H1 (cell line): ENCODE results near the gene JAM2. TPM values are rescaled to one million over a fixed set of nuclear protein-coding genes. Genes with fewer than 3 reads are reported as not detected.

Source experiments
- CTCF ChIA-PET: fragments of 300-600 bp; sonication (Branson Sonifier 250); formaldehyde crosslinking; loops from one replicate; lab custom pipeline; 2021; ENCODE audit not compliant: partially characterized antibody; lab: Charles Lee
- POLR2A ChIA-PET: fragments of 300-600 bp; sonication (Branson Sonifier 250); formaldehyde crosslinking; loops from one replicate; lab custom pipeline; 2021; ENCODE audit warnings: inconsistent platforms; ENCODE audit not compliant: partially characterized antibody; lab: Charles Lee
- DNase-seq, 2 experiments: peaks; one replicate each; pipeline versions ENCODE4 v3.0.0 to v3.0.0-alpha.2; 2010 to 2022; ENCODE audit warnings: low spot score in 2 of 2, low read depth in 1 of 2, mixed read lengths in 1 of 2
- FAIRE-seq: peaks from 2 replicates; lab custom pipeline; 2011; peaks lifted over from hg19 to GRCh38; lab: Jason Lieb, UNC
- H2AFZ ChIP-seq: 2 replicates; pipeline ENCODE4 v1.8.1; 2012; ENCODE audit warnings: low read length, inconsistent platforms
- H2AK5ac ChIP-seq: 2 replicates; pipeline ENCODE4 v1.6.1; 2013; ENCODE audit warnings: low read depth, low read length
- H2BK120ac ChIP-seq: replicated peaks from 2 replicates; pipeline ENCODE3; 2013; ENCODE audit warnings: low read depth, low read length, inconsistent platforms
- H2BK12ac ChIP-seq: 2 replicates; pipeline ENCODE4 v1.6.1; 2013; ENCODE audit warnings: low read depth, low read length
- H2BK15ac ChIP-seq: 2 replicates; pipeline ENCODE4 v1.6.1; 2013; ENCODE audit warnings: low read length
- H2BK20ac ChIP-seq: 2 replicates; pipeline ENCODE4 v1.6.1; 2013; ENCODE audit warnings: low read length
- H2BK5ac ChIP-seq: 2 replicates; pipeline ENCODE4 v1.6.1; 2013; ENCODE audit warnings: low read depth, low read length
- H3K14ac ChIP-seq: 2 replicates; pipeline ENCODE4 v1.6.1; 2013; ENCODE audit warnings: inconsistent platforms; ENCODE audit not compliant: insufficient read length
- H3K18ac ChIP-seq: 2 replicates; pipeline ENCODE4 v1.6.1; 2013; ENCODE audit warnings: low read length; ENCODE audit errors: extremely low read depth
- H3K23ac ChIP-seq: 2 replicates; pipeline ENCODE4 v1.6.1; 2013; ENCODE audit warnings: inconsistent platforms; ENCODE audit not compliant: insufficient read length
- H3K23me2 ChIP-seq: 2 replicates; pipeline ENCODE4 v1.6.1; 2013; ENCODE audit warnings: low read depth, low read length
- H3K27ac ChIP-seq: 2 replicates; pipeline ENCODE4 v1.6.1; 2011; ENCODE audit warnings: low read depth, low read length, inconsistent platforms
- H3K27me3 ChIP-seq, 4 experiments: replicated peaks in 1 of 4; 1 replicate in 1 of 4; 2 replicates in 3 of 4; pipeline versions ENCODE4 v1.6.1 to v1.8.1; 2011 to 2013; ENCODE audit warnings: low read length in 3 of 4, mild to moderate bottlenecking in 3 of 4, inconsistent platforms in 2 of 4, mixed read lengths in 2 of 4, moderate library complexity in 1 of 4; ENCODE audit not compliant: control insufficient read depth in 3 of 4, insufficient read depth in 3 of 4; ENCODE audit errors: extremely low read depth in 1 of 4
- H3K36me3 ChIP-seq, 4 experiments: 2 replicates each; pipeline versions ENCODE4 v1.6.1 to v1.8.1; 2011 to 2013; ENCODE audit warnings: mild to moderate bottlenecking in 4 of 4, low read length in 3 of 4, moderate library complexity in 2 of 4, control low read depth in 1 of 4, inconsistent platforms in 1 of 4; ENCODE audit not compliant: insufficient read depth in 4 of 4, control insufficient read depth in 2 of 4
- H3K4ac ChIP-seq: replicated peaks from 2 replicates; pipeline ENCODE3; 2013; ENCODE audit warnings: low read length, low read depth, mixed read lengths, inconsistent platforms; ENCODE audit not compliant: insufficient read length
- H3K4me1 ChIP-seq, 4 experiments: replicated peaks in 1 of 4; 1 replicate in 1 of 4; 2 replicates in 3 of 4; pipeline versions ENCODE4 v1.6.1 to v1.8.1; 2011 to 2013; ENCODE audit warnings: low read length in 3 of 4, inconsistent platforms in 2 of 4, mixed read lengths in 1 of 4; ENCODE audit not compliant: insufficient read depth in 4 of 4, control insufficient read depth in 3 of 4
- H3K4me2 ChIP-seq, 2 experiments: 2 replicates each; pipeline versions ENCODE4 v1.6.1 to v1.8.1; 2011 to 2013; ENCODE audit warnings: low read depth in 2 of 2, low read length in 2 of 2, control low read depth in 1 of 2, inconsistent platforms in 1 of 2, mild to moderate bottlenecking in 1 of 2; ENCODE audit not compliant: insufficient read depth in 1 of 2
- H3K4me3 ChIP-seq, 4 experiments: fragments of 200-600, 300-600 bp in 1 of 4; sonication (generic), shearing (Covaris generic), sonication (Bioruptor Twin) in 1 of 4; 2 replicates each; pipeline versions ENCODE4 v1.5.1 to v1.8.1; 2011 to 2016; ENCODE audit warnings: low read length in 4 of 4, low read depth in 3 of 4, control low read depth in 2 of 4, inconsistent platforms in 2 of 4, mild to moderate bottlenecking in 2 of 4, mixed read lengths in 1 of 4, moderate library complexity in 1 of 4; ENCODE audit not compliant: insufficient read depth in 2 of 4; ENCODE audit errors: extremely low read depth in 1 of 4
- H3K56ac ChIP-seq: replicated peaks from 2 replicates; pipeline ENCODE3; 2013; ENCODE audit warnings: low read depth, mild to moderate bottlenecking, mixed read lengths, low read length, inconsistent platforms; ENCODE audit not compliant: insufficient read length
- H3K79me1 ChIP-seq: 2 replicates; pipeline ENCODE4 v1.6.1; 2013; ENCODE audit warnings: low read depth, low read length, control low read depth
- H3K79me2 ChIP-seq, 2 experiments: 2 replicates each; pipeline versions ENCODE4 v1.6.1 to v1.8.1; 2012 to 2013; ENCODE audit warnings: low read length in 2 of 2, mild to moderate bottlenecking in 2 of 2, inconsistent platforms in 1 of 2; ENCODE audit not compliant: insufficient read depth in 2 of 2, control insufficient read depth in 1 of 2
- H3K9ac ChIP-seq, 4 experiments: replicated peaks in 1 of 4; 1 replicate in 1 of 4; 2 replicates in 3 of 4; pipeline versions ENCODE4 v1.6.1 to v1.8.1; 2011 to 2013; ENCODE audit warnings: low read depth in 3 of 4, low read length in 3 of 4, control low read depth in 2 of 4, mild to moderate bottlenecking in 2 of 4, moderate library complexity in 2 of 4, inconsistent platforms in 1 of 4; ENCODE audit errors: extremely low read depth in 1 of 4
- H3K9me3 ChIP-seq, 2 experiments: 2 replicates each; pipeline versions ENCODE4 v1.6.1 to v1.8.1; 2012 to 2013; ENCODE audit warnings: mild to moderate bottlenecking in 2 of 2, moderate library complexity in 2 of 2, control low read depth in 1 of 2, inconsistent platforms in 1 of 2, low read depth in 1 of 2, low read length in 1 of 2, mixed read lengths in 1 of 2; ENCODE audit not compliant: insufficient read depth in 2 of 2
- H4K20me1 ChIP-seq, 2 experiments: replicated peaks in 1 of 2; 2 replicates each; pipeline versions ENCODE3 to v1.8.1; 2011 to 2013; ENCODE audit warnings: inconsistent platforms in 2 of 2, low read length in 2 of 2, mild to moderate bottlenecking in 1 of 2; ENCODE audit not compliant: insufficient read depth in 2 of 2, control insufficient read depth in 1 of 2
- H4K5ac ChIP-seq: 2 replicates; pipeline ENCODE4 v1.6.1; 2013; ENCODE audit warnings: low read length, low read depth, mixed read lengths, inconsistent platforms; ENCODE audit not compliant: insufficient read length
- H4K8ac ChIP-seq: 2 replicates; pipeline ENCODE4 v1.8.0; 2013; ENCODE audit warnings: mild to moderate bottlenecking, moderate library complexity, low read length, inconsistent platforms; ENCODE audit not compliant: insufficient read depth; ENCODE audit errors: extremely low read depth
- H4K91ac ChIP-seq: replicated peaks from 2 replicates; pipeline ENCODE3; 2013; ENCODE audit warnings: low read length, mixed read lengths, inconsistent platforms; ENCODE audit not compliant: insufficient read length
- CTCF ChIP-seq, 3 experiments: IDR thresholded peaks; 1 replicate in 2 of 3; 2 replicates in 1 of 3; pipeline versions ENCODE4 v1.5.1 to v1.6.1; 2011; ENCODE audit warnings: low read length in 3 of 3, mild to moderate bottlenecking in 3 of 3, inconsistent platforms in 2 of 3, low read depth in 1 of 3, moderate library complexity in 1 of 3; ENCODE audit not compliant: insufficient read depth in 1 of 3; ENCODE audit errors: control extremely low read depth in 1 of 3
- EP300 ChIP-seq, 2 experiments: IDR thresholded peaks; 1 replicate in 1 of 2; 2 replicates in 1 of 2; pipeline ENCODE4 v1.6.1; 2011 to 2012; ENCODE audit warnings: low read depth in 2 of 2, low read length in 2 of 2, mild to moderate bottlenecking in 2 of 2, borderline replicate concordance in 1 of 2, inconsistent platforms in 1 of 2, moderate library complexity in 1 of 2
- MAFK ChIP-seq: IDR thresholded peaks from 2 replicates; pipeline ENCODE4 v1.6.1; 2012; ENCODE audit warnings: low read depth, mild to moderate bottlenecking, improper control_type of control experiment, low read length
- POLR2AphosphoS5 ChIP-seq: IDR thresholded peaks from 2 replicates; pipeline ENCODE4 v1.6.1; 2011; ENCODE audit warnings: low read depth, low read length
- POU5F1 ChIP-seq: IDR thresholded peaks from 2 replicates; pipeline ENCODE4 v1.6.1; 2011; ENCODE audit warnings: low read depth, mild to moderate bottlenecking, low read length, moderate library complexity
- RAD21 ChIP-seq, 2 experiments: IDR thresholded peaks in 1 of 2; conservative IDR thresholded peaks in 1 of 2; 2 replicates each; pipeline ENCODE4 v1.6.1; 2011; ENCODE audit warnings: low read depth in 2 of 2, low read length in 2 of 2, improper control_type of control experiment in 1 of 2, inconsistent platforms in 1 of 2, mild to moderate bottlenecking in 1 of 2, moderate library complexity in 1 of 2
- RBBP5 ChIP-seq: IDR thresholded peaks from 2 replicates; pipeline ENCODE4 v1.7.1; 2012; ENCODE audit warnings: low read depth, mild to moderate bottlenecking, inconsistent platforms, low read length, moderate library complexity, borderline replicate concordance
- RXRA ChIP-seq: IDR thresholded peaks from 2 replicates; pipeline ENCODE4 v1.6.1; 2011; ENCODE audit warnings: low read depth, mild to moderate bottlenecking, low read length, moderate library complexity; ENCODE audit not compliant: insufficient read depth
- SIX5 ChIP-seq: IDR thresholded peaks from 2 replicates; pipeline ENCODE4 v1.6.1; 2011; ENCODE audit warnings: mild to moderate bottlenecking, low read depth, low read length
- SUZ12 ChIP-seq: fragments of 200-600 bp; sonication (generic); IDR thresholded peaks from 2 replicates; pipeline ENCODE4 v1.6.1; 2012; ENCODE audit warnings: mild to moderate bottlenecking, inconsistent platforms, low read length, moderate library complexity, mixed read lengths
- WGBS, 2 experiments: shearing (Covaris generic) in 1 of 2; methylation state at CpG; one replicate each; pipeline versions ENCODE4 v1.1.6 to v1.1.7; 2013 to 2015; ENCODE audit warnings: low lambda C conversion rate in 2 of 2, mixed read lengths in 2 of 2, inconsistent platforms in 1 of 2, low coverage in 1 of 2, missing lambda C conversion rate in 1 of 2; ENCODE audit not compliant: insufficient replicate concordance in 2 of 2, insufficient coverage in 1 of 2, insufficient read length in 1 of 2; ENCODE audit errors: extremely low coverage in 1 of 2, missing lambda C conversion rate in 1 of 2; 5-methylcytosine and 5-hydroxymethylcytosine counted together
- polyA plus RNA-seq, 7 experiments: library from polyadenylated mRNA; depleted of rRNA in 3 of 7; stranded (reverse) in 5 of 7; unstranded in 2 of 7; fragments of >200 nt in 5 of 7; fragments of 200-250 nt in 2 of 7; gene quantifications; 1 replicate in 5 of 7; 2 replicates in 1 of 7; 4 replicates in 1 of 7; pipeline versions ENCODE4 v1.2.1 to v1.2.3, GENCODE V29; 2011 to 2013; ENCODE audit warnings: missing spikeins in 2 of 7, mixed read lengths in 2 of 7
- total RNA-seq: library from RNA; stranded (reverse); fragmentation: NEBNext Ultra II Directional; extraction: Animal tissue kit (Norgen Biotek cat#: 25700); gene quantifications from 2 replicates; pipeline ENCODE4 v1.2.1, GENCODE V29; 2021

Gene JAM2
- total and polyA plus RNA-seq, 2 of the 8 experiments (the other 6 are each of a cell fraction or from before 2014, with no cell fraction given) = 4.9 to 9.5 TPM

DNA sequence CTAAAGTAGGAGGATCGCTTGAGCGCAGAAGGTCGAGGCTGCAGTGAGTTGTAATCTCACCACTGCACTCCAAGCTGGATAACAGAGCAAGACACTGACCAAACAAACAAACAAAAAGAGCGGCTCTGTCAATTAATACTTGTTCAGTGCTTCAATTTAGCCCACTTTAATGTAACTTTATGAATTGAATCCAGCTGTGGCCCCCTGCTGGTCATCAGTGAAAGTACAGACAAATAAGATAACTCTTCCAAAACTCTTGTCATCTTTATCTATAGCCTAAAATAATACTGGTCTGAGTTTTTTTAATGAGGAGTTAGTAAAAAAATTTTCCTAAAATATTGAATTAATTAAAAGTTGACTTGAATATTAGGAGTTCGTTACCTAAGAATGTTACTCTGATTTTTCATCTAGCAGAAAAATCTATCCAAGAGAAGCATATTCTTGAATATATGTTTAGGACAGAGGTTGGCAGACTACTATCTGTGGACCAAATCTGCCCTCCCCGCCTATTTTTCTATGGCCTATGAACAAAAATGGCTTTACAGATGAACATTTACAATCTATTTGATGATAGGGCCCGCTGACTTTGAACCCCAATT, 69.5 kb downstream of the JAM2 start:
- Histone ChIP-seq H3K23ac (no peak overlapping the region), H2AFZ (no peak overlapping the region), H2BK20ac (no peak overlapping the region), H3K9ac (no peak overlapping the region), H3K36me3 (no peaks in the 10 kb centered on the region), H4K8ac (no peak overlapping the region), H4K20me1 (no peaks in the 10 kb centered on the region), H4K5ac (no peak overlapping the region), H2BK5ac (no peak overlapping the region), H3K27me3 (no peaks in the 10 kb centered on the region), H3K79me1 (no peaks in the 10 kb centered on the region), H3K4me2 (no peak overlapping the region), H3K79me2 (no peaks in the 10 kb centered on the region), H2AK5ac (no peak overlapping the region), H3K18ac (no peak overlapping the region), H2BK15ac (no peak overlapping the region), H3K27ac (no peak overlapping the region), H3K14ac (no peak overlapping the region), H3K56ac (no peak overlapping the region), H3K4ac (no peak overlapping the region), H3K4me1 (no peaks in the 10 kb centered on the region), H4K91ac (no peak overlapping the region), H2BK120ac (no peak overlapping the region), H3K4me3 (no peak overlapping the region), H3K9me3 (no peaks in the 10 kb centered on the region), H2BK12ac (no peak overlapping the region), H3K23me2 (no peaks in the 10 kb centered on the region; the same call in 1 of the 2 replicates)
- 75% methylated on average over 7 of the region's 7 CpGs; no CpG with 5 or more reads in 1 of the 2 experiments for WGBS, 2 experiments
- ChIA-PET CTCF (interaction anchor here (0.6 to 2.8 kb wide), 21 partner anchors 10 to 307 kb away, joined by 3 to 29 read pairs (median 4); partner anchors contain the start of genes ATP5PF, GABPA and JAM2), POLR2A (interaction anchor here (1.5 kb wide), 1 partner anchor 27 kb away, joined by 3 read pairs; the partner anchor contains the start of genes ATP5PF and GABPA)
- FAIRE-seq (peak; percentile 19), DNase-seq (no peak)
- TF ChIP-seq POU5F1 (no peak), CTCF (IDR thresholded peaks at IDR 0.05; ENCODE audit: control extremely low read depth in 1 of 3, insufficient read depth in 1 of 3, low read depth in 1 of 3, low read length in 3 of 3) (peak in 2 of 3 experiments; percentile 40 to 62; a peak in 2 of 4 replicates), RBBP5 (no peak), EP300 (IDR thresholded peaks at IDR 0.05; ENCODE audit: borderline replicate concordance in 1 of 2, low read depth in 2 of 2, low read length in 2 of 2) (no peak), RXRA (no peak), MAFK (no peak), SIX5 (no peak), RAD21 (IDR thresholded peaks at IDR 0.05 in 1 of 2, conservative IDR thresholded peaks at IDR 0.05 in 1 of 2; ENCODE audit: low read depth in 2 of 2, low read length in 2 of 2) (peak; percentile 37 to 56; a peak in 3 of 4 replicates), SUZ12 (no peak), POLR2AphosphoS5 (no peak)
